HTERT RPE-1 (cell line): ENCODE data around the gene RETREG3.
"Not testable (repeated sequence)": the region's sequence is repeated elsewhere in the genome, so short reads cannot be mapped to it uniquely, and the experiment has no call there.

ENCODE experiments used
- in situ Hi-C: fragments of 300-500 bp; cut with MboI; formaldehyde crosslinking; loops from 4 replicates; pipeline ENCODE4 v1.14.3; 2020; ENCODE audit warnings: low sequenced_read_pairs

RETREG3 gene

GRCh38 chr17:42613699-42614295 is 4.6 kb upstream of the RETREG3 start:
- in situ Hi-C loops = no loop called here

- in situ Hi-C loops = no loop called here
Measured at GRCh38 chr17:42612013-42612412, 2.8 kb upstream of the RETREG3 start.

GRCh38 chr17:42609814-42610801 is 934 bp upstream of the RETREG3 start:
- in situ Hi-C loops = not testable (repeated sequence)

- in situ Hi-C loops = no loop called here
Measured at GRCh38 chr17:42608305-42609181, 631 bp downstream of the RETREG3 start.

- in situ Hi-C loops = no loop called here
Measured at GRCh38 chr17:42607769-42608168, 1.4 kb downstream of the RETREG3 start.

- in situ Hi-C loops = no loop called here
Measured at GRCh38 chr17:42603318-42603717, 5.9 kb downstream of the RETREG3 start.

- in situ Hi-C loops = no loop called here
Measured at GRCh38 chr17:42598905-42599304, 10.3 kb downstream of the RETREG3 start.

GRCh38 chr17:42596386-42596785 is 12.8 kb downstream of the RETREG3 start:
- in situ Hi-C loops = no loop called here

- in situ Hi-C loops = no loop called here
Measured at GRCh38 chr17:42591411-42591810, 17.8 kb downstream of the RETREG3 start.

- in situ Hi-C loops = no loop called here
Measured at GRCh38 chr17:42590886-42591285, 18.3 kb downstream of the RETREG3 start.

- in situ Hi-C loops = no loop called here
Measured at GRCh38 chr17:42586514-42587230, 22.5 kb downstream of the RETREG3 start.

- in situ Hi-C loops = no loop called here
Measured at GRCh38 chr17:42585353-42585752, 23.8 kb downstream of the RETREG3 start.

GRCh38 chr17:42584880-42585279 is 24.3 kb downstream of the RETREG3 start:
- in situ Hi-C loops = no loop called here

GRCh38 chr17:42581744-42582270 is 27.4 kb downstream of the RETREG3 start:
- in situ Hi-C loops = no loop called here

- in situ Hi-C loops = no loop called here
Measured at GRCh38 chr17:42579794-42580551, 29.2 kb downstream of the RETREG3 start.

GRCh38 chr17:42578282-42578869 is 30.8 kb downstream of the RETREG3 start:
- in situ Hi-C loops = no loop called here

- in situ Hi-C loops = no loop called here
Measured at GRCh38 chr17:42577532-42578281, 31.5 kb downstream of the RETREG3 start, which contains the start of gene PSMC3IP. Gene PSMC3IP, minus strand, starts transcription at chr17:42577729. Its CDS starts 43 bp downstream, at chr17:42577686.

GRCh38 chr17:42577140-42577531 is 32.0 kb downstream of the RETREG3 start:
- in situ Hi-C loops = no loop called here
